Endothelial cell of umbilical vein (primary cell): Measurements from ENCODE around the gene RNPEPL1. TPM values are rescaled to one million over a fixed set of nuclear protein-coding genes. Genes with fewer than 3 reads are reported as not detected.

Source experiments
- BruUV-seq: library from RNA; stranded (reverse); fragments of 400-500 nt; replicated peaks from 2 replicates; lab custom pipeline; 2021; lab: Mats Ljungman, UMichigan
- CTCF ChIA-PET: fragments of 300-600, 350-600 bp; sonication (Branson Sonifier 250); formaldehyde crosslinking; loops from one replicate; lab custom pipeline; 2021; ENCODE audit warnings: antibody characterized with exemption, inconsistent platforms; lab: Charles Lee
- POLR2A ChIA-PET: fragments of 300-600, 350-600 bp; sonication (Branson Sonifier 250); formaldehyde crosslinking; loops from one replicate; lab custom pipeline; 2021; ENCODE audit warnings: antibody characterized with exemption, inconsistent platforms; lab: Charles Lee
- DNase-seq: peaks from one replicate; pipeline ENCODE4 v3.0.0-alpha.2; 2011; ENCODE audit warnings: low read depth, low spot score
- FAIRE-seq: peaks from 2 replicates; lab custom pipeline; 2011; peaks lifted over from hg19 to GRCh38; lab: Jason Lieb, UNC
- H2AFZ ChIP-seq: 2 replicates; pipeline ENCODE4 v1.6.0; 2012; ENCODE audit warnings: low read depth, low read length, control low read depth, inconsistent platforms
- H3K27ac ChIP-seq: 2 replicates; pipeline ENCODE4 v1.5.1; 2011; ENCODE audit warnings: low read depth, mild to moderate bottlenecking, control low read depth, low read length, moderate library complexity; ENCODE audit not compliant: insufficient read depth
- H3K27me3 ChIP-seq, 2 experiments: 2 replicates each; pipeline versions ENCODE4 v1.6.0 to v1.6.1; 2011; ENCODE audit warnings: low read length in 2 of 2, mixed read lengths in 1 of 2; ENCODE audit not compliant: control insufficient read depth in 2 of 2, insufficient read depth in 2 of 2
- H3K36me3 ChIP-seq, 2 experiments: 2 replicates in 1 of 2; 3 replicates in 1 of 2; pipeline ENCODE4 v1.5.1; 2011; ENCODE audit warnings: low read length in 2 of 2, mild to moderate bottlenecking in 1 of 2, moderate library complexity in 1 of 2; ENCODE audit not compliant: control insufficient read depth in 2 of 2, insufficient read depth in 2 of 2; ENCODE audit errors: extremely low read depth in 1 of 2
- H3K4me1 ChIP-seq: 3 replicates; pipeline ENCODE4 v1.5.1; 2011; ENCODE audit warnings: mild to moderate bottlenecking, low read length; ENCODE audit not compliant: control insufficient read depth, insufficient read depth; ENCODE audit errors: extremely low read depth
- H3K4me2 ChIP-seq: 2 replicates; pipeline ENCODE4 v1.6.1; 2011; ENCODE audit warnings: low read length, control low read depth, mixed read lengths; ENCODE audit not compliant: insufficient read depth
- H3K4me3 ChIP-seq, 3 experiments: fragments of 200-600 bp in 1 of 3; sonication (generic), shearing (Covaris generic) in 1 of 3; replicated peaks in 1 of 3; 2 replicates each; pipeline ENCODE4 v1.5.1; 2011 to 2016; ENCODE audit warnings: control low read depth in 3 of 3, low read length in 3 of 3, mild to moderate bottlenecking in 2 of 3, inconsistent platforms in 1 of 3, low read depth in 1 of 3, moderate library complexity in 1 of 3; ENCODE audit not compliant: insufficient read depth in 1 of 3
- H3K79me2 ChIP-seq: 2 replicates; pipeline ENCODE4 v1.6.0; 2012; ENCODE audit warnings: low read length, inconsistent platforms; ENCODE audit not compliant: control insufficient read depth, insufficient read depth
- H3K9ac ChIP-seq: replicated peaks from 2 replicates; pipeline ENCODE3; 2011; ENCODE audit warnings: low read length, control low read depth; ENCODE audit not compliant: insufficient read depth; ENCODE audit errors: extremely low read depth
- H3K9me1 ChIP-seq: replicated peaks from 3 replicates; pipeline ENCODE4 v1.6.0; 2011; ENCODE audit warnings: mild to moderate bottlenecking, low read length; ENCODE audit not compliant: control insufficient read depth, insufficient read depth; ENCODE audit errors: extremely low read depth
- H3K9me3 ChIP-seq: replicated peaks from 2 replicates; pipeline ENCODE4 v1.5.1; 2012; ENCODE audit warnings: low read length, inconsistent platforms; ENCODE audit not compliant: control insufficient read depth, insufficient read depth
- H4K20me1 ChIP-seq: replicated peaks from 2 replicates; pipeline ENCODE3; 2011; ENCODE audit warnings: mild to moderate bottlenecking, low read length; ENCODE audit not compliant: control insufficient read depth, insufficient read depth; ENCODE audit errors: extremely low read depth
- CTCF ChIP-seq, 2 donors: IDR thresholded peaks; 1 replicate in 1 of 2; 2 replicates in 1 of 2; pipeline ENCODE4 v1.5.1; 2011; ENCODE audit warnings: low read length in 2 of 2, mild to moderate bottlenecking in 2 of 2, moderate library complexity in 2 of 2, control low read depth in 1 of 2, inconsistent platforms in 1 of 2, low read depth in 1 of 2; ENCODE audit not compliant: insufficient read depth in 1 of 2; ENCODE audit errors: extremely low read depth in 1 of 2
- EZH2 ChIP-seq: IDR thresholded peaks from 2 replicates; pipeline ENCODE4 v1.6.1; 2012; ENCODE audit warnings: borderline replicate concordance, low read depth, mild to moderate bottlenecking, moderate library complexity, low read length, inconsistent platforms; ENCODE audit not compliant: severe bottlenecking
- FOS ChIP-seq: IDR thresholded peaks from 2 replicates; pipeline ENCODE4 v1.6.1; 2011; ENCODE audit warnings: mild to moderate bottlenecking, low read length, moderate library complexity, borderline replicate concordance; ENCODE audit not compliant: insufficient read depth
- GATA2 ChIP-seq: IDR thresholded peaks from 2 replicates; pipeline ENCODE4 v1.7.0; 2011; ENCODE audit warnings: low read depth, mild to moderate bottlenecking, moderate library complexity, mixed read lengths, low read length; ENCODE audit not compliant: insufficient read length, insufficient read depth
- JUN ChIP-seq: IDR thresholded peaks from 2 replicates; pipeline ENCODE4 v1.6.1; 2011; ENCODE audit warnings: borderline replicate concordance, low read depth; ENCODE audit not compliant: insufficient read length, insufficient read depth
- MAX ChIP-seq: IDR thresholded peaks from 2 replicates; pipeline ENCODE4 v1.6.1; 2011; ENCODE audit not compliant: insufficient read depth, insufficient read length
- MYC ChIP-seq: IDR thresholded peaks from one replicate; pipeline ENCODE4 v1.6.1; 2011; ENCODE audit warnings: mild to moderate bottlenecking, low read depth, low read length
- POLR2A ChIP-seq: IDR thresholded peaks from 2 replicates; pipeline ENCODE4 v1.6.1; 2012; ENCODE audit warnings: low read depth, mild to moderate bottlenecking, control low read depth, low read length
- POLR2AphosphoS5 ChIP-seq: IDR thresholded peaks from 2 replicates; pipeline ENCODE4 v1.6.1; 2012; ENCODE audit warnings: low read depth, mild to moderate bottlenecking, control low read depth, low read length, moderate library complexity; ENCODE audit not compliant: insufficient read depth
- dilution Hi-C: fragments of 300-500 bp; cut with MboI; formaldehyde crosslinking; loops from one replicate; pipeline ENCODE4 v1.15.0; 2019; ENCODE audit warnings: low sequenced_read_pairs; ENCODE audit not compliant: extremely low pct_ligation_motif_present
- intact Hi-C: fragments of 100-400 bp; cut with micrococcal nuclease; formaldehyde crosslinking; loops from one replicate; pipeline ENCODE4 v1.10.0; 2022
- polyA plus RNA-seq, 4 experiments: library from polyadenylated mRNA; depleted of rRNA in 3 of 4; stranded (reverse) in 3 of 4; unstranded in 1 of 4; fragments of >200 nt; gene quantifications; 2 replicates each; pipeline versions ENCODE4 v1.2.1 to v1.2.3, GENCODE V29; 2011 to 2012; ENCODE audit warnings: missing spikeins in 1 of 4
- total RNA-seq: library from RNA; stranded (reverse); gene quantifications from 2 replicates; pipeline ENCODE4 v1.2.3, GENCODE V29; 2021

RNPEPL1 gene
- total and polyA plus RNA-seq, 2 donors (not counting 3 experiments of a cell fraction or from before 2014, with no cell fraction given), result 35.8 to 67.1 TPM

- H3K4me2 ChIP-seq, result no peak overlapping the region
- CTCF ChIA-PET, result no interaction called here
Measured at GRCh38 chr2:240570531-240571313, 2.4 kb downstream of the RNPEPL1 start.

More at GRCh38 chr2:240570531-240571313, 2.4 kb downstream of the RNPEPL1 start:
- no peaks in the 10 kb centered on the region for H3K27me3 ChIP-seq
- no peak overlapping the region for H3K4me3 ChIP-seq
- H3K27ac ChIP-seq, result no peak overlapping the region
- peaks cover 20% of the 10 kb centered on the region for H3K79me2 ChIP-seq
- dilution Hi-C loops (no loop called here), intact Hi-C loops (no loop called here)
- POLR2A ChIA-PET, result no interaction called here
- BruUV-seq, result no TSS peak
- DNase-seq, result no peak
- H3K9ac ChIP-seq, result no peak overlapping the region
- peaks cover 0 to 12% of the 10 kb centered on the region in 2 experiments for H3K36me3 ChIP-seq
- no peak for FAIRE-seq
- no peak for TF ChIP-seq GATA2
- TF ChIP-seq EZH2, result no peak
- TF ChIP-seq MAX, result no peak
- TF ChIP-seq FOS, result no peak
- TF ChIP-seq JUN, result no peak
- no peak for TF ChIP-seq POLR2A
- TF ChIP-seq CTCF (IDR thresholded peaks at IDR 0.05; ENCODE audit: extremely low read depth in 1 of 2, insufficient read depth in 1 of 2, low read depth in 1 of 2, low read length in 2 of 2), result no peak
- no peak for TF ChIP-seq MYC
- no peak for TF ChIP-seq POLR2AphosphoS5
- no peak overlapping the region for H2AFZ ChIP-seq
- H3K4me1 ChIP-seq, result peaks cover 25% of the 10 kb centered on the region
- H4K20me1 ChIP-seq, result no peaks in the 10 kb centered on the region
- H3K9me3 ChIP-seq, result no peaks in the 10 kb centered on the region
- no peaks in the 10 kb centered on the region for H3K9me1 ChIP-seq
